ENCODE data around the gene SLFNL1.

SLFNL1 gene

DNA sequence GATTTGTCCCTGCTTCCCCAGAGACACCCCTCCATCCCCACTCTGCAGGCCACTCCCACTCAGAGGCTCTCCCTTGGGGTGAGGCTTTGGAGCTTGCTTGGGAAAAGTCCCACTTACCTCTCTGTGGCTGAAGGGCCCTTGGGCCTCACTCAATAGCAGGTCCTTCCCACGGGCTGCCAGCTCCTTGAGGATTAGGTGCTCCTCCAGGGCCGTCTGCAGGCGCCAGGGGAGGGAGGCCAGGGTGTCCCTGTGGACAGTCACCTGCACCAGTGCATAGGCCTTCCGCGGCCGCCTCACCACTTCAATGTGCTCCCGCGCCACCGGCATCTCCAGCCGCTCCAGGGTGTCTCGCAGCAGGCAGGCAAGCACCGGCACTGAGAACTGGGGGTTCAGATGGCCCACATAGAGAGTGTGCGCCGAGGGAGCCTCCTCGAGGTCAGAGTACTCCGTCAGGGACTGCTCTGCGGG is 1.4 kb downstream of the SLFNL1 start:
- DNase-seq (ENCODE audit: low read depth) = no peak

- no peak for DNase-seq (ENCODE audit: low read depth)
Measured at GRCh38 chr1:41019353-41019745, 2.2 kb downstream of the SLFNL1 start.

- DNase-seq (ENCODE audit: low read depth) = no peak
Measured at GRCh38 chr1:41018018-41018410, 3.5 kb downstream of the SLFNL1 start.

DNA sequence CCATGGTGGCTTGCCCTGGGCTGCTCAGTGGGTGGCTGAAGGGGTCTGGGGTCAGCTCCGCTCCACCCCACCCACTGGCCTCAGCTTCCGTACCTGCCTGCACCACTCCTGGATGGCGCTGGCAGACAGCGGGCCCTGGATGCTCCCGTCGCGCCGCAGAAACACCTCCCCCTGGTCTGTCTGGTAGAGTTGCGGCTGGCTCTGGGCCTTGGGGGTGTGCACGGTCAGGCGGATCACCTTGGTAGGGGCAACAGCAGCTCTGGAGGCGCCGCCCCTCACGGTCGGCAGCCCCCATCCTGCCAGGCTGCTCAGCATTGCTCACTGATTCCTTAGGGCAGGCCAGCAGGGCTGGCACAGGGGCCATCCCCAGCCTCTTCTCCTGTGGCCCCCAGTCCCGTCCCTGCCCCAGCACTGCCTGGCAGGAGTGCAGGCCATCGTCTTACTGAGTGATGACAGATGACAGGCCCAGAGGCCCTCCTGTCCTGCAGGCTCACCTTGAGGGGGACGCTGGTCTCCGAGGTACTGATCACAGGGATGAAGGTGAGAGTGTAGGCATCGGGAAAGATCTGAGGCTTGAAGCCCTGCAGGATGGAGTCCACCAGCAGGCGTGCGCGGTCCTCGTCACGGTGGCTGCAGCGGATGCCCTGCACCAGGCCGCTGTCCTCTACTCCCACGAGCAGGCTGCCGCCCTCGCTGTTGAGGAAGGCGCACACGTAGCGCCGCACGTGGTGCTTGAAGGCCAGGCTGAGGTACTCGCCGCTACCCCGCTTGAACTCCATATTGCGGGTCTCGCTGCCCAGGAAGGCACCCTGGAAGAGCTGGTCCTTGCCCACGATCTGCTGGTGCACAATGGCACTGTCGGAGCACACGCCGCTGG is 4.1 kb downstream of the SLFNL1 start:
- no peak for DNase-seq (ENCODE audit: low read depth)

- DNase-seq (ENCODE audit: low read depth) = no peak
Measured at GRCh38 chr1:41015897-41016470, 5.5 kb downstream of the SLFNL1 start.

GRCh38 chr1:41015281-41015896 is 6.1 kb downstream of the SLFNL1 start:
- no peak for DNase-seq (ENCODE audit: low read depth)

DNA sequence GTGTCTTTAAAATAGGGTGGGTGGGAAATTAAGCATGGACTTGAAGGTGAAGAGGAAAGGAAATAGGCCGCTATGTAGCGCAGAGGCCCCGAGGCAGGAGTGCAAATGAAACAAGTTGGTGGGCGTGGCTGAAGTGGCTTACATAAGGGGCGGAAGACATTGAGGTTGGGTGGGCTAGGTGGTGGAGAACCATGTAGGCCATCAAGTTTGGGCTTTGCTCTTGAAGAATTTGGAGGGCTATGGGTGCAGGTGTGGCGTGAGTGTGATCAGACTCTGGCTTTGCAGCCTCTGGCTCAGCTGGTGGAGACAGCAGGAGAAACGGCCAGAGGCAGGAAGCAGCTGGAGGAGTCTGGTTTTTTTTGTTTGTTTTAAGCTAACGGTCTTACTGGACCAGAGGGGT is 6.7 kb downstream of the SLFNL1 start:
- DNase-seq (ENCODE audit: low read depth) = no peak

- DNase-seq (ENCODE audit: low read depth) = no peak
Measured at GRCh38 chr1:41013796-41014195, 7.7 kb downstream of the SLFNL1 start.

DNA sequence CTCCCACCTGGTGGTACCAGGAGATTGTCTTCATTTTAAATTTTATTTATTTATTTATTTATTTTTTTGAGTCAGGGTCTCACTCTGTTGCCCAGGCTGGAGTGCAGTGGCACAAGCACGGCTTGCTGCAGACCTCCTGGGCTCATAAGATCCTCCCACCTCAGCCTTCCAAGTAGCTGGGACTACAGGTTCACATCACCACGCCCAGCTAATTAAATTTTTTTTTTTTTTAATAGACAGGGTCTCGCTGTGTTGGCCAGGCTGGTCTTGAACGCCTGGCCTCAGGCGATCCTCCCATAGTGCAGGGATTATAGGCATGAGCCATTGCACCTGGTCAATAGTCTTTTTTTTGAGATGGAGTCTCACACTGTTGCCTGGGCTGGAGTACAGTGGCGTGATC is 8.5 kb downstream of the SLFNL1 start:
- no peak for DNase-seq (ENCODE audit: low read depth)

- no peak for DNase-seq (ENCODE audit: low read depth)
Measured at GRCh38 chr1:41010345-41010744, 11.2 kb downstream of the SLFNL1 start.

- DNase-seq (ENCODE audit: low read depth) = no peak
Measured at GRCh38 chr1:41009466-41009865, 12.1 kb downstream of the SLFNL1 start.

DNA sequence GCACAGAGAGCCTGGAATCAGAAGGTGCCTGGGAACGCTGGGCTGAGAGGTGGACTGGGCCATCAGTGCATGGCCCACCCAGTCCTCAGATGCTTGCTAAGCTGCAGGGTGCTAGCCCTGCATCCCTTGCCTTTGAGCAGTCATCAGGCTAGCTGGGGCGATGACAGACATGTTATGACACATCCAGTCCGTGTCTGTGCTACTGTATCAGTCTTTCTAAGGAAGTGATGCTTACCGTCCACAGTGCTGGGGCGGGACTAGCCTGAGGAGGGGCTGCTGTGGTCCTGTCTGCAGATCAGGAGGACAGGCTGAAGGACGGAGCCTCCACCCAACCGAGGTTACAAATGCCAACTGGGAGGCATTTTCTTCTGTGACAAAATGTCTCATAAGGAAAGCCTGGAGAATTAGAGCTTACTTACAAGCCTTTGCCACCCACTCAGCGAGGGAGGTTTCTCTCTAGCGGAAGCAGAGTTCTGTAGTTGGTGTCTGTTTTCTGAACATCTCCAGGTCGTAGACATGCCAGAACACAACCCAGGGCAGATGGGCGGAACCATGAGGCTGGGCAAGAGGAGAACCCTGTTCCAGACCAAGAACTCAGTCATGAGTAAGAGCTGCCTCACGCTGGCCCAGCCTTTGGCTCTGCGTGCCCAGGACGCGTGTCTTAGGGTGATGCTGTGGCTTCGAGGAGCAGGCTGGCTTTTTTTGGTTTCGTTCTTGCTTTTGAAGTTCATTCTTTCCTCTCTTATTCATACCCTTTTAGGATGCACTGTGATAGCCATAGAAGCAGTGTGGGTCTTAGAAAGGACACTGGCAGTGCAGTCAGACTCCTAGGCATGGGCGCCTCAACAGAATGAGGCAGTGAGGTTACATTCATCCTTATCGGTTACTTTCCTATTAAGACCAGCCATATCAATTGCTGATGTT is 14.3 kb downstream of the SLFNL1 start:
- no peak for DNase-seq (ENCODE audit: low read depth)

- DNase-seq (ENCODE audit: low read depth) = no peak
Measured at GRCh38 chr1:41005876-41006275, 15.6 kb downstream of the SLFNL1 start.

- peak; percentile 83 for DNase-seq (ENCODE audit: low read depth)
Measured at GRCh38 chr1:41003640-41004220, 17.8 kb downstream of the SLFNL1 start.

DNA sequence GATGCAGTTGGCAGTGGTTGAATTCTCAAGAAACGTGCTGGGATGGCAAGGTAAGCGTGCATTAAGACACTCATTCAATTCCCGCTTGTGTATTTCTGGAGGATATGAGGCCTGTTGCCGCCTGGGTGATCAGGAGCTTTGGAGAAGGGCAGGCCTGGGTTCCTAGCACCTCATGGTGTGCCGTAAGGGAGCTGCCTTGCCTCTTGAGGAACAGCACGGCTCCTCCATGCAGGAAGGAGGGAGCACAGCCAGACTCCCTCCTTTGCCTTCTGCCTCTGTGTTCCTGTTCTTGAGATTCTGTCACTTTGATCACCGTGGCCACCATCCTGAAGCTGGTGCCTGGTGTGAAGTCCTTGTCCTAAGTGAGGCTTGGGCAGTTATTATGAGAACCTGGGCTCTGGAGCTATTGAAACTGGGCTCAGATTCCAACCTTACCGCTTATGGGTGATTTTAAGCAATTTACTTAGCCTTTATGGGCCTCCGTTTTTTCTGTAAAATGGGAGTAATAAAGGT is 18.3 kb downstream of the SLFNL1 start:
- no peak for DNase-seq (ENCODE audit: low read depth)

DNA sequence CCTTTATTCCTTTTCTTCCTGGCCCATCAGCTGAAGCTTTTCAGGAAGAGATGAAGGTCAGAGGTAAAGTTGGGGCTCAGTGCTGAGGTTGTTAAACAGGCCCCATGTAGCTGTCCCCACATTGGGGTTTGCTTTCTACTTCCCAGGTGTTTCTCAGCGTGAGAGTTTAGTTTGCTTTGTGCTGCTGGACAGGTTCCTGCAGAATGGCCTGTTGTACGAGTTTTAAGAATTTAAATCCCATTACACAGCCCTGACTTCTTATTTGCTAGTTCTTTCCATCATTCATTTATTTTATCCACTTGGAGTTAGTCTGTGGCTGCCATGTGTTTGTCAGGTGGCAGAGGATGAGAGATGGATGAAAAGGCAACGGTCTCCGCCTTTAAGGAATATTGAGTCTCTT is 22.9 kb downstream of the SLFNL1 start:
- DNase-seq (ENCODE audit: low read depth) = no peak

DNA sequence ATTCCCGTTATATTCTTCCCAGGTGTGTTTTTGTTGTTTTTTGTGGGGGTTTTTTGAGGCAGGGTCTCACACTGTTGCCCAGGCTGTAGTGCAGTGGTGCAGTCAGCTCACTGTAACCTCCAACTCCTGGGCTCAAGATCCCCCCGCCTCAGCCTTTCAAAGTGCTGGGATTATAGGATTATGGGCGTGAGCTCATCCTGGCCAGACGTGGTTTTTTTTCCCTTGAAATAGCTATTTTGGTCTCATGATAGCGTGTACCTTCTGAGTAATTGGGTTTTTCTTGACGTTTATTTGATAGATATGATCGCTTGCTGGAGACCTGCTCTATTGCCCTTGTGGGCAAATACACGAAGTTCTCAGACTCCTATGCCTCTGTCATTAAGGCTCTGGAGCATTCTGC is 24.4 kb downstream of the SLFNL1 start:
- no peak for DNase-seq (ENCODE audit: low read depth)

DNA sequence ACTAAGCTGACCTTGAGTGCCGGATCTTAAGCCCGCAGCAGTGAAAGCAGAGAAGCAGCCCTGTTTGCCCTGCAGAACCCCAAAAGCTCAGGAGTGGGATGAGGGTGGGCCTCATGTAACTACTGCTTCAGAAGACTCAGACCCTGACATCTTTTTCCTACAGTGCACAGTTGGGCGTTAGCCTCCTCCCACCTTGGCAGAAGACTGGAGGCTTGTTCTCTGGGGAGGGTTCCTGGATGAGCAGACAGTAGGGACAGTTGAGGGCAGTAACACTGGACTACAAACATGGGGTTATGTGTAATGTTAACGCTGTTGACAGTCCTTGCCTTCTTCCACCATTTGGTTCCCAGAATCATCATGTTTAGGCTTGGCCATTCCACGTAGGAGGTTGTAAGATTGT is 32.5 kb downstream of the SLFNL1 start:
- no peak for DNase-seq (ENCODE audit: low read depth)

DNA sequence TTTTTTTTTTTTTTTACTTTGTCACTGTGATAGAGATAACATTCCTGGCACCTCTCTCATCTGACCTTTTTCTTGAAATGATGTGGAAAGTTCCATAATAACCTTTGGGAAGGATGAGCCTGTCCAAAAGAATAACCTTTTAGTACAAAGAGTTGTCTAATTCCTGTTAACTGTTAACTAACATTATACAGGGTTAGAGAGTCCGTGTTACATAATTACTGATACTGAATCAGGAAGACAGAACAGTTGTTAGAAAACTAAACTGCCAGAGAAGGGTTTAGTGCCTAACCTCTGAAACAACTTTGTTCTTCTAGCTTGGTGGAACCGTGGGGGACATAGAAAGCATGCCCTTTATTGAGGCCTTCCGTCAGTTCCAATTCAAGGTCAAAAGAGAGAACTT is 33.2 kb downstream of the SLFNL1 start:
- no peak for DNase-seq (ENCODE audit: low read depth)

GRCh38 chr1:40987439-40988276 is 33.9 kb downstream of the SLFNL1 start:
- no peak for DNase-seq (ENCODE audit: low read depth)

- no peak for DNase-seq (ENCODE audit: low read depth)
Measured at GRCh38 chr1:40986956-40987355, 34.6 kb downstream of the SLFNL1 start.
